CD4-positive, alpha-beta memory T cell (primary cell): ENCODE results near the gene DKKL1. TPM values are rescaled to one million over a fixed set of nuclear protein-coding genes. Genes with fewer than 3 reads are reported as not detected.

Experiments
- CTCF ChIA-PET: fragments of 350-600 bp; sonication (Branson Sonifier 250); formaldehyde crosslinking; loops from one replicate; lab custom pipeline; 2021; ENCODE audit warnings: inconsistent platforms; ENCODE audit not compliant: partially characterized antibody; lab: Charles Lee
- POLR2A ChIA-PET: fragments of 350-600 bp; sonication (Branson Sonifier 250); formaldehyde crosslinking; loops from one replicate; lab custom pipeline; 2021; ENCODE audit not compliant: partially characterized antibody; lab: Charles Lee
- DNase-seq, 5 donors: peaks; one replicate each; pipeline versions ENCODE4 v3.0.0 to v3.0.0-alpha.2; 2020 to 2022; ENCODE audit warnings: mixed read lengths in 1 of 5
- H3K27ac ChIP-seq: one replicate; pipeline ENCODE4 v1.7.0; 2013; ENCODE audit warnings: low read depth, low read length
- H3K27me3 ChIP-seq: 2 replicates; pipeline ENCODE4 v1.7.0; 2013; ENCODE audit warnings: mild to moderate bottlenecking, low read length, moderate library complexity; ENCODE audit not compliant: insufficient read depth
- H3K36me3 ChIP-seq: 2 replicates; pipeline ENCODE4 v1.7.0; 2013; ENCODE audit warnings: mild to moderate bottlenecking, low read length, moderate library complexity; ENCODE audit not compliant: insufficient read depth
- H3K4me1 ChIP-seq: 2 replicates; pipeline ENCODE4 v1.7.0; 2013; ENCODE audit warnings: mild to moderate bottlenecking, low read length, moderate library complexity; ENCODE audit not compliant: insufficient read depth
- H3K4me3 ChIP-seq, 2 donors: one replicate each; pipeline ENCODE4 v1.7.0; 2013; ENCODE audit warnings: low read length in 2 of 2, mild to moderate bottlenecking in 1 of 2
- H3K9me3 ChIP-seq, 2 donors: one replicate each; pipeline ENCODE4 v1.7.0; 2013; ENCODE audit warnings: low read length in 2 of 2, control low read depth in 1 of 2; ENCODE audit not compliant: control insufficient read depth in 1 of 2
- H3K27ac Mint-ChIP-seq, 7 donors: one replicate each; pipeline ENCODE4 v1.8.0; 2020 to 2021; ENCODE audit warnings: mixed read lengths in 7 of 7, mild to moderate bottlenecking in 6 of 7, inconsistent platforms in 3 of 7, moderate library complexity in 3 of 7
- H3K27me3 Mint-ChIP-seq, 2 donors: one replicate each; pipeline ENCODE4 v1.8.0; 2020 to 2021; ENCODE audit warnings: mixed read lengths in 2 of 2
- H3K36me3 Mint-ChIP-seq, 2 donors: one replicate each; pipeline ENCODE4 v1.8.0; 2020 to 2021; ENCODE audit warnings: mixed read lengths in 2 of 2, inconsistent platforms in 1 of 2, mild to moderate bottlenecking in 1 of 2
- H3K4me1 Mint-ChIP-seq, 4 donors: one replicate each; pipeline ENCODE4 v1.8.0; 2020 to 2021; ENCODE audit warnings: mixed read lengths in 4 of 4, mild to moderate bottlenecking in 1 of 4
- H3K4me3 Mint-ChIP-seq, 8 donors: one replicate each; pipeline ENCODE4 v1.8.0; 2020 to 2021; ENCODE audit warnings: mixed read lengths in 8 of 8, mild to moderate bottlenecking in 7 of 8, moderate library complexity in 6 of 8, inconsistent platforms in 3 of 8
- H3K9me3 Mint-ChIP-seq, 8 donors: one replicate each; pipeline ENCODE4 v1.8.0; 2020 to 2021; ENCODE audit warnings: mixed read lengths in 8 of 8, mild to moderate bottlenecking in 5 of 8, inconsistent platforms in 3 of 8, moderate library complexity in 1 of 8
- intact Hi-C: fragments of 100-400 bp; cut with micrococcal nuclease; formaldehyde crosslinking; loops from one replicate; pipeline ENCODE4 v1.15.1; 2023
- polyA plus RNA-seq, 2 donors: library from polyadenylated mRNA; unstranded; fragments of 300-500 nt; fragmentation: Illumina TruSeq; gene quantifications; one replicate each; pipeline ENCODE4 v1.2.3, GENCODE V29; 2021
- total RNA-seq, 2 experiments: library from RNA; stranded (reverse); gene quantifications; one replicate each; pipeline ENCODE4 v1.2.3, GENCODE V29; 2021

DKKL1 gene
- total and polyA plus RNA-seq, 4 experiments from 2014 or later, result not detected

DNA sequence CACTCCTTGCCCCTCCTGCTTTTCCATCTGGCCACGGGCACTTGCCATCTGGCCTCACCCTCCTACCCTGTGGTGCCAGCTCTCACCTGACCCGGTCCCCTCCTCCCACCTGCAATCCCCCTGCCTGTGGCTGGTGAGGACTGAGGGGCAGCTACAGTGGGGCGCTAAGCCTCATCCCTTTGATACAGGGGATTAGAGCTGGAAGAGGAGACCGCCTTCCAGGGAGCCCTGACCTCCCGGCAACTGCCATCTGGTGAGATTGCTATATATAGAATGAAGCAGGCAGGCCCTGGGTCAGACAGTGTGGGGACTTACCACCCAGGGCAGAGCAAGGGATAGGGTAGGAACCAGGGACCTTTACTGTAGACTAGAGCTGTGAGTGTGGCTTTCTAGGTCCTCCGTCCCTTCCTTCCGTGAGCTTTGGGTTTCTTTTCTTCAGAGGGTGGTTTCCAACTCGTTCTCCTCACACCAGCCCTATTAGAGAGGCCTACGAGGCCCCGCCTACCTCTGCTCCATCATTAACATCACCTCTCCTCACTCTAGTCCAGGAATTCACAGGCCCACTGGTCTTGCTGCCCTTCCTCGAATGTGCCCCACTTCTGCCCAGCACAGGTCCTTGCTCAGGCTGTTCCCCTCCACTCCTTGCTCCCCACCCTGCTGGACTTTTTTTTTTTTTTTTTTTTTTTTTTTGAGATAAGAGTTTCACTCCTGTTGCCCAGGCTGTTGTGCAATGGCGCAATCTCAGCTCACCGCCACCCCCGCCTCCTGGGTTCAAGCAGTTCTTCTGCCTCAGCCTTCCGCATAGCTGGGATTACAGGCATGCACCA, 32.1 kb downstream of the DKKL1 start:
- Mint-ChIP-seq H3K4me1 (peaks cover 15 to 28% (median 22%) of the 10 kb centered on the region in 4 donors), H3K4me3 (no peak overlapping the region), H3K27ac (no peak overlapping the region), H3K9me3 (no peaks in the 10 kb centered on the region), H3K27me3 (peaks cover 0 to 3% of the 10 kb centered on the region in 2 donors), H3K36me3 (no peaks in the 10 kb centered on the region)
- Histone ChIP-seq H3K27ac (no peak overlapping the region), H3K36me3 (no peaks in the 10 kb centered on the region), H3K27me3 (no peaks in the 10 kb centered on the region), H3K9me3 (no peaks in the 10 kb centered on the region), H3K4me3 (no peak overlapping the region), H3K4me1 (peaks cover 26% of the 10 kb centered on the region)
- POLR2A ChIA-PET, result interaction anchor here (1.9 kb wide), 1 partner anchor 26 kb away, joined by 7 read pairs; the partner anchor contains the start of gene PTH2
- peak in 1 of 5 donors; percentile 8 for DNase-seq
- intact Hi-C loops, result no loop called here
- CTCF ChIA-PET, result interaction anchor here (0.6 to 3.2 kb wide), 7 partner anchors 14 to 322 kb away, joined by 3 to 12 read pairs (median 3); partner anchors contain the start of gene SLC17A7

DNA sequence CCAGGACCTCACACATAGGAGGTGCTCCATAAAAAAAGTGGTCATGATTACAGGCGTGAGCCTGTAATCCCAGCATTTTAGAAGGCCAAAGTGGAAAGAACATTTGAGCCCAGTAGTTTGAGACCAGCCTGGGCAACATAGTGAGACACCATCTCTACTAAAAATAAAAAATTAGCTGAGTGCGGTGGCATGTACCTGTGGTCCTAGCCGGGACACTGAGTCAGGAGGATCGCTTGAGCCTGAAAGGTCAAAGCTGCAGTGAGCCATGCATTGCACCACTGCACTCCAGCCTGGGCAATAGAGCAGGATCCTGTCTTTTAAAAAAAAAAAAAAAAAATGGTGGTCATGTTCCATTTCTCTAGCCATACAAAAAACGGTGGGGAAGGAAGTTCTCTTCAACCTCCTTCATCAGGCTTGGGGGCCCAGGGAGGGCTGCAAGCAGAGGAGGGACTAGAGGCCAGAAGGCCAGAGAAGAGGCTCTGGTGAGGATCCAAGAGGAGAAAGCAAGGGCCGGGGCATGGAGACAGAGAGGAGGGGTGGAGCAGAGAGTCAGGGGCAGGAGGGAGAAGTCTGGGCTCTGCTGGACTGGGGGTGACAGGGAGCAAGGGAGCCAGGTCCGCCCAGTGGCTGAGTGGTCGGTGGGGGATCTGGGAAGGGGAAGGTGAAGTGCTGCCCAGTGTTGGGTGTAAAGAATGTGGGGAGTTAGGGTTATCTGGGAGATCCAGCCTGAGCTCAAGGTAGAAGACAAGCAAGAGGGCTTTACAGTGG, 33.2 kb downstream of the DKKL1 start:
- intact Hi-C loops, result no loop called here
- Histone ChIP-seq H3K4me1 (peaks cover 21% of the 10 kb centered on the region), H3K27me3 (no peaks in the 10 kb centered on the region), H3K36me3 (no peaks in the 10 kb centered on the region), H3K9me3 (no peaks in the 10 kb centered on the region), H3K27ac (no peak overlapping the region), H3K4me3 (no peak overlapping the region)
- Mint-ChIP-seq H3K27me3 (peaks cover 0 to 3% of the 10 kb centered on the region in 2 donors), H3K4me1 (peaks cover 10 to 23% (median 17%) of the 10 kb centered on the region in 4 donors), H3K36me3 (no peaks in the 10 kb centered on the region), H3K4me3 (no peak overlapping the region), H3K9me3 (no peaks in the 10 kb centered on the region), H3K27ac (peak overlapping the region in 3 of 7 donors; percentile 13 to 67 (median 42))
- DNase-seq, result no peak
- CTCF ChIA-PET, result interaction anchor here (0.6 to 1.7 kb wide), 6 partner anchors 9 to 321 kb away, joined by 3 to 8 read pairs (median 3); no protein-coding TSS in a partner anchor
- POLR2A ChIA-PET, result interaction anchor here (1.1 to 1.9 kb wide), 2 partner anchors 15 to 25 kb away, joined by 4 to 7 read pairs; partner anchors contain the start of gene PTH2

DNA sequence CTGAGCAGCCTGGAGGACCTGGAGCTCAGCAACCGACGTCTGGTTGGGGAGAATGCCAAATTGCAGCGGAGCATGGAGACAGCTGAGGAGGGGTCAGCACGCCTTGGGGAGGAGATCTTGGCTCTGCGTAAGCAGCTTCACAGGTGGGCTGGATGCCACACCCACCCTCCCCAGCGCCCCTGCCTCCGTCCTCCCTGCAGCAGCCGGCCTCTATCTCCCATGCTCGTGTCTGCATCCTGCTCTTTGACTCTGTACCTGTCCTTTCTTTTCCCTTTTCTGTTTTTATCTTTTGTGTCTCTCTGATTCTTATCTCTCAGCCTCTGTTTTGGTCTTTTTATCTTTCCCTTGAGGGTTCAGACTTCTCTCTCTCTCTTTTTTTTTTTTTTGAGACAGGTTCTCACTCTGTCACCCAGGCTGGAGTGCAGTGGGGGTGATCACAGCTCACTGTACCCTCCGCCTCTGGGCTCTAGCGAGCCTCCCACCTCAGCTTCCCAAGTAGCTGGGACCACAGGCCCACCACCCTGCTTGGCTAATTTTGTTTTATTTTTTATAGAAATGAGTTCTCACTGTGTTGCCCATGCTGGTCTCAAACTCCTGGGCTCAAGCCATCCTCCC, 34.4 kb downstream of the DKKL1 start:
- Histone ChIP-seq H3K27ac (no peak overlapping the region), H3K9me3 (no peaks in the 10 kb centered on the region), H3K4me3 (no peak overlapping the region), H3K36me3 (no peaks in the 10 kb centered on the region), H3K27me3 (no peaks in the 10 kb centered on the region), H3K4me1 (peaks cover 16% of the 10 kb centered on the region)
- Mint-ChIP-seq H3K9me3 (no peaks in the 10 kb centered on the region), H3K4me1 (peaks cover 7 to 19% (median 13%) of the 10 kb centered on the region in 4 donors), H3K27me3 (peaks cover 0 to 3% of the 10 kb centered on the region in 2 donors), H3K4me3 (peak overlapping the region in 4 of 8 donors; percentile 13 to 61 (median 58)), H3K36me3 (no peaks in the 10 kb centered on the region), H3K27ac (peak overlapping the region in 3 of 7 donors; percentile 27 to 90 (median 88))
- ChIA-PET POLR2A (interaction anchor here (1.1 to 1.9 kb wide), 2 partner anchors 14 to 24 kb away, joined by 4 to 7 read pairs; partner anchors contain the start of gene PTH2), CTCF (interaction anchor here (1.2 to 1.5 kb wide), 2 partner anchors 46 to 73 kb away, joined by 3 to 4 read pairs; no protein-coding TSS in a partner anchor)
- intact Hi-C loops, result no loop called here
- peak in 1 of 5 donors; percentile 6 for DNase-seq

DNA sequence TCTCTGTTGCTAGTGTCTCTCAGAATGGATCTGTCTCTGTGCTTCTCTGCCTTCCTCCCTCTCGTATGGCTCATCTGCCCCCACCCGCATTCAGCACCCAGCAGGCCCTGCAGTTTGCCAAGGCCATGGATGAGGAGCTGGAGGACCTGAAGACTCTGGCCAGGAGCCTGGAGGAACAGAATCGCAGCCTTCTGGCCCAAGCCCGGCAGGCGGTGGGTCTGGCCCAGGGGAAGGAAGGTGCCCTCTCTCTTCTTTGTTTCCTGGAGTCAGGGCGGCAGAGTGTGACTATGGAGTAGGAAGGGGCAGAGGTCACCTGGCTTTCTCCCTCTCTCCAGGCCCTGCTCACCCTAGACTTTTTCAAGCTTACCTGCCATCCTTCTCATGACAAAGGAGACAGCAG, 35.3 kb downstream of the DKKL1 start:
- DNase-seq, result peak in 1 of 5 donors; percentile 5
- H3K36me3 Mint-ChIP-seq, result no peaks in the 10 kb centered on the region
- Histone ChIP-seq H3K27me3 (no peaks in the 10 kb centered on the region), H3K36me3 (no peaks in the 10 kb centered on the region), H3K4me1 (peaks cover 16% of the 10 kb centered on the region), H3K4me3 (no peak overlapping the region), H3K9me3 (no peaks in the 10 kb centered on the region), H3K27ac (no peak overlapping the region)
- intact Hi-C loops, result no loop called here
- H3K4me1 Mint-ChIP-seq, result peaks cover 7 to 21% (median 15%) of the 10 kb centered on the region in 4 donors
- peaks cover 0 to 3% of the 10 kb centered on the region in 2 donors for H3K27me3 Mint-ChIP-seq
- ChIA-PET CTCF (interaction anchor here (1.5 kb wide), 1 partner anchor 72 kb away, joined by 3 read pairs; no protein-coding TSS in a partner anchor), POLR2A (no interaction called here)
- H3K4me3 Mint-ChIP-seq, result peak overlapping the region in 2 of 8 donors; percentile 11 to 39
- H3K27ac Mint-ChIP-seq, result peak overlapping the region in 4 of 7 donors; percentile 16 to 90 (median 68)
- H3K9me3 Mint-ChIP-seq, result no peaks in the 10 kb centered on the region

DNA sequence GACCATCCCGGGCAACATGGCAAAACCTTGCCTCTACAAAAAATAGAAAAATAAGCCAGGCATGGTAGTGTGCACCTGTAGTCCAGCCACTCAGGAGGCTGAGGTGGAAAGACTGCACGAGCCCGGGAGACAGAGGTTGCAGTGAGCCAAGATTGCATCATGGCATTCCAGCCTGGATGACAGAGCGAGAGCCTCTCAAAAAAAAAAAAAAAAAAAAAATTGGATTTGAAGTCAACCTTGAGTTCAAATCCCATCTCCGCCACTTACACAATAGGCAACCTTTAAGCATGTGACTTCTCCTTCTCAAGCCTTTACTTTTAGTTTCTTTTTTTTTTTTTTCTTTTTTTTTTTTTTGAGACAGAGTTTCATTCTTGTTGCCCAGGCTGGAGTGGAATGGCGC, 36.4 kb downstream of the DKKL1 start:
- no peak overlapping the region for H3K27ac ChIP-seq
- Mint-ChIP-seq H3K36me3 (no peaks in the 10 kb centered on the region), H3K9me3 (peaks cover 0 to 2% (median 0%) of the 10 kb centered on the region in 8 donors), H3K4me1 (peaks cover 7 to 30% (median 18%) of the 10 kb centered on the region in 4 donors), H3K4me3 (no peak overlapping the region), H3K27me3 (peaks cover 0 to 3% of the 10 kb centered on the region in 2 donors), H3K27ac (no peak overlapping the region)
- DNase-seq, result no peak
- H3K4me3 ChIP-seq, result no peak overlapping the region
- peaks cover 22% of the 10 kb centered on the region for H3K4me1 ChIP-seq
- ChIA-PET CTCF (interaction anchor here (1.1 kb wide), 1 partner anchor 74 kb away, joined by 3 read pairs; no protein-coding TSS in a partner anchor), POLR2A (no interaction called here)
- no peaks in the 10 kb centered on the region for H3K36me3 ChIP-seq
- H3K27me3 ChIP-seq, result no peaks in the 10 kb centered on the region
- no peaks in the 10 kb centered on the region for H3K9me3 ChIP-seq
- intact Hi-C loops, result no loop called here

DNA sequence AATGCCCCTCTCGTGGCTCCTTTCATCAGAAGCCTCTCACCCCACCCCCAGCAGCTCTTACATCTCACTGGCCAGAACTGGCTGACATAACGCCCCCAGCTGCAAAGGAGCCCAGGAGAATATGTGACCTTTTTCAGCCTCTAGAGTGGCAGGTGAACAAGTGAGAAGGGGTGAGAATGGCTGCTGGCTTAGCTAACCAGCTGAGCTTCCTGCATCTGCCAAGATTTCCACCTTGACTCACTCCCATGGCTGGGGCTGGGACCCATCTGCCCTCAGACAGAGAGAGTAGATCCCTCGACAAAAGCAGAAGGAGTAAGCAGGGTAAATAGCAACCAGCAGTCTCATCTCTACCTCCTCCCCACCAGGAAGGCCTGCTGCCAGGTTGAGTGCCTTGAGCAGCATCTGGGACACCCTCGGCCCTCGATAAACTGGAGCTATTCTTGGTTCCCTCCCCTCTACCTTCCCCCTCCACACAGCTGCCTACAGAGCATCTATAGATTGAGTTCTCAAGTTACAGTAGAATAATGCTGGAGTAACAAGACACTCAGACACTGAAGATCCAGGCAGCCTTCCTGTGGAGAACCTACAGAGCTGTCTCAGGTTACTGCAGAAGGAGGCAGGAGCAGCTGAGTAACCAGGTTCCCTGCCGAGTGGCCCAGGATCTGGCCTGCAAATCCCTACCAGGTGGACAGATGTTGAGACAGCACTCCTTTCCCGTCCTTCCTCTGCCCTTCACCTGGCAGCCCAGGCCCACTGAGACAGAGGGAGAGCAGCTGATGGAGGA, 39.9 kb downstream of the DKKL1 start:
- intact Hi-C loops, result no loop called here
- peak in 1 of 5 donors; percentile 34 for DNase-seq
- Histone ChIP-seq H3K36me3 (no peaks in the 10 kb centered on the region), H3K9me3 (no peaks in the 10 kb centered on the region), H3K27me3 (no peaks in the 10 kb centered on the region), H3K27ac (no peak overlapping the region), H3K4me1 (peaks cover 33% of the 10 kb centered on the region), H3K4me3 (no peak overlapping the region)
- peak overlapping the region in 1 of 7 donors; percentile 22 for H3K27ac Mint-ChIP-seq
- H3K4me1 Mint-ChIP-seq, result peaks cover 13 to 43% (median 27%) of the 10 kb centered on the region in 4 donors
- peaks cover 0 to 2% (median 0%) of the 10 kb centered on the region in 8 donors for H3K9me3 Mint-ChIP-seq
- ChIA-PET CTCF (interaction anchor here (0.8 to 1.4 kb wide), 3 partner anchors 12 to 41 kb away, joined by 3 to 5 read pairs (median 3); no protein-coding TSS in a partner anchor), POLR2A (interaction anchor here (0.9 to 1.0 kb wide), 3 partner anchors 18 to 66 kb away, joined by 3 to 4 read pairs (median 4); no protein-coding TSS in a partner anchor)
- H3K4me3 Mint-ChIP-seq, result peak overlapping the region in 1 of 8 donors; percentile 11
- H3K36me3 Mint-ChIP-seq, result no peaks in the 10 kb centered on the region
- H3K27me3 Mint-ChIP-seq, result peaks cover 0 to 2% of the 10 kb centered on the region in 2 donors
